Measurements from ENCODE around the gene GCC1.

GRCh38 chr7:127600885-127601284 is 15.5 kb upstream of the GCC1 start:
- TF ChIP-seq TAF1 (IDR thresholded peaks at IDR 0.05; ENCODE audit: borderline replicate concordance, insufficient read depth, low read length) (no peak), REST (IDR thresholded peaks at IDR 0.05; ENCODE audit: insufficient read depth in 1 of 2, low read depth in 2 of 2, low read length in 2 of 2) (no peak)

All from PFSK-1 (cell line).